ENCODE data around the gene GOLGA8A.

The GOLGA8A gene

GRCh38 chr15:34437687-34438086 lies at the start of gene GOLGA8A:
Gene GOLGA8A, minus strand, starts transcription at chr15:34437808. Its CDS starts 48,117 bp downstream, at chr15:34389691.
- DNase-seq (ENCODE audit: low read depth) = peak; percentile 4
- TF ChIP-seq, protein P1, sequence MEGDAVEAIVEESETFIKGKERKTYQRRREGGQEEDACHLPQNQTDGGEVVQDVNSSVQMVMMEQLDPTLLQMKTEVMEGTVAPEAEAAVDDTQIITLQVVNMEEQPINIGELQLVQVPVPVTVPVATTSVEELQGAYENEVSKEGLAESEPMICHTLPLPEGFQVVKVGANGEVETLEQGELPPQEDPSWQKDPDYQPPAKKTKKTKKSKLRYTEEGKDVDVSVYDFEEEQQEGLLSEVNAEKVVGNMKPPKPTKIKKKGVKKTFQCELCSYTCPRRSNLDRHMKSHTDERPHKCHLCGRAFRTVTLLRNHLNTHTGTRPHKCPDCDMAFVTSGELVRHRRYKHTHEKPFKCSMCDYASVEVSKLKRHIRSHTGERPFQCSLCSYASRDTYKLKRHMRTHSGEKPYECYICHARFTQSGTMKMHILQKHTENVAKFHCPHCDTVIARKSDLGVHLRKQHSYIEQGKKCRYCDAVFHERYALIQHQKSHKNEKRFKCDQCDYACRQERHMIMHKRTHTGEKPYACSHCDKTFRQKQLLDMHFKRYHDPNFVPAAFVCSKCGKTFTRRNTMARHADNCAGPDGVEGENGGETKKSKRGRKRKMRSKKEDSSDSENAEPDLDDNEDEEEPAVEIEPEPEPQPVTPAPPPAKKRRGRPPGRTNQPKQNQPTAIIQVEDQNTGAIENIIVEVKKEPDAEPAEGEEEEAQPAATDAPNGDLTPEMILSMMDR (IDR thresholded peaks at IDR 0.05; ENCODE audit: low read depth, low read length, missing control alignments) = no peak
- in situ Hi-C loops (cut with HindIII; ENCODE audit: low sequenced_read_pairs) = no loop called here
- peak within 1 kb of the TSS; percentile 50 for H3K4me3 ChIP-seq (ENCODE audit: low read depth, low read length)

- in situ Hi-C loops (cut with HindIII; ENCODE audit: low sequenced_read_pairs) = no loop called here
- H3K4me3 ChIP-seq (ENCODE audit: low read depth, low read length) = no peak overlapping the region
- TF ChIP-seq, protein P1 (IDR thresholded peaks at IDR 0.05; ENCODE audit: low read depth, low read length, missing control alignments) = no peak
- DNase-seq (ENCODE audit: low read depth) = no peak
Measured at GRCh38 chr15:34483644-34484043, 46.0 kb upstream of the GOLGA8A start.

- no peak for DNase-seq (ENCODE audit: low read depth)
- no peak overlapping the region for H3K4me3 ChIP-seq (ENCODE audit: low read depth, low read length)
- TF ChIP-seq, protein P1 (IDR thresholded peaks at IDR 0.05; ENCODE audit: low read depth, low read length, missing control alignments) = no peak
- in situ Hi-C loops (cut with HindIII; ENCODE audit: low sequenced_read_pairs) = no loop called here
Measured at GRCh38 chr15:34481370-34481769, 43.8 kb upstream of the GOLGA8A start.

- in situ Hi-C loops (cut with HindIII; ENCODE audit: low sequenced_read_pairs) = no loop called here
- no peak for DNase-seq (ENCODE audit: low read depth)
- no peak overlapping the region for H3K4me3 ChIP-seq (ENCODE audit: low read depth, low read length)
- TF ChIP-seq, protein P1 (IDR thresholded peaks at IDR 0.05; ENCODE audit: low read depth, low read length, missing control alignments) = no peak
Measured at GRCh38 chr15:34473840-34474239, 36.2 kb upstream of the GOLGA8A start.

- in situ Hi-C loops (cut with HindIII; ENCODE audit: low sequenced_read_pairs) = no loop called here
- no peak overlapping the region for H3K4me3 ChIP-seq (ENCODE audit: low read depth, low read length)
- TF ChIP-seq, protein P1 (IDR thresholded peaks at IDR 0.05; ENCODE audit: low read depth, low read length, missing control alignments) = no peak
- no peak for DNase-seq (ENCODE audit: low read depth)
Measured at GRCh38 chr15:34472947-34473346, 35.3 kb upstream of the GOLGA8A start.

GRCh38 chr15:34470892-34471291 lies 33.3 kb upstream of the GOLGA8A start:
- TF ChIP-seq, protein P1 (IDR thresholded peaks at IDR 0.05; ENCODE audit: low read depth, low read length, missing control alignments) = no peak
- no peak overlapping the region for H3K4me3 ChIP-seq (ENCODE audit: low read depth, low read length)
- in situ Hi-C loops (cut with HindIII; ENCODE audit: low sequenced_read_pairs) = no loop called here
- DNase-seq (ENCODE audit: low read depth) = no peak

DNA sequence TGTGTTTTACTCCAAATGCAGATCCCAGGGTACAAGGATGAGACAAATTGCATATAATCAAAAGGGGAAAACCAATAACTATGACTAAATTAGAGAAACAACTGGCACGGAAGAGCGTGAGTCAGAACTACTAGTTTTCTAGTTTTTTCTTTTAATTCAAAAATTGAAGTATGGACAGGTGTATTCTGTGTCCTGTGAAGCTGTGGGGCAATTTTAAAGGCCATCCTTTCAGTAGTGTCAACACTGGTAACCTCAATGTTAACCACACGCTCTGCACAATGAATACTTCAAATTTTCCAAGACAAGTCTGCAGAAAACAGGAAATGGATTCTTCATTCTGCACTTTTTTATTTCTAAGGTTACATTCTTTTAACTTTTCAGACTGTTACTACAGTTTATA lies 32.5 kb upstream of the GOLGA8A start:
- TF ChIP-seq, protein P1 (IDR thresholded peaks at IDR 0.05; ENCODE audit: low read depth, low read length, missing control alignments) = no peak
- no peak for DNase-seq (ENCODE audit: low read depth)
- in situ Hi-C loops (cut with HindIII; ENCODE audit: low sequenced_read_pairs) = no loop called here

More for the DNA sequence above, 32.5 kb upstream of the GOLGA8A start:
- no peak overlapping the region for H3K4me3 ChIP-seq (ENCODE audit: low read depth, low read length)

Measured in astrocyte of the cerebellum (primary cell).